GM19328 (cell line): Measurements from ENCODE around the gene IP6K3.

Experiments
- ATAC-seq: cut with Tn5 transposase; IDR thresholded peaks from one replicate; pipeline ENCODE4 v1.9.1; 2021; ENCODE audit warnings: mild to moderate bottlenecking, moderate library complexity; ENCODE audit not compliant: unreplicated experiment

Gene IP6K3

GRCh38 chr6:33678233-33678931 lies 68.3 kb downstream of the IP6K3 start:
- no peak for ATAC-seq

DNA sequence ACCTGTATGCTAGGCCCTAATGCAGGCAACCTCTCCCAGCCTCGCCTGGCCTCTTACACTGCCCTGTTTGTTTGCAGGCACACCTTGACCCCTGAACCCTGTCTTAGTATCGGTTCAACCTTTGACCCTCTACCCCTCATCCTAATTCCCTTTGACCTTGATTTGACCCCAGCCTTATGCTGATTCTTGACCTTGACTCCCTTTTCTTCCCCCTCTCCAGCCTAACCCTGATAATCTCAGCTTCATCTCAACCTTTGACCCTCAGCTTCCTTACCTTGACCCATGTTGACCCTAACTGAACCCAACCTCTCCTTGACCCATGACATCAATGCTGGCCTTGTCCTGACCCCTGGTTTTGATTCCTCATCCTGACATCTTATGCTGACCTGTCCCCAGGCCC lies 69.0 kb downstream of the IP6K3 start:
- no peak for ATAC-seq

DNA sequence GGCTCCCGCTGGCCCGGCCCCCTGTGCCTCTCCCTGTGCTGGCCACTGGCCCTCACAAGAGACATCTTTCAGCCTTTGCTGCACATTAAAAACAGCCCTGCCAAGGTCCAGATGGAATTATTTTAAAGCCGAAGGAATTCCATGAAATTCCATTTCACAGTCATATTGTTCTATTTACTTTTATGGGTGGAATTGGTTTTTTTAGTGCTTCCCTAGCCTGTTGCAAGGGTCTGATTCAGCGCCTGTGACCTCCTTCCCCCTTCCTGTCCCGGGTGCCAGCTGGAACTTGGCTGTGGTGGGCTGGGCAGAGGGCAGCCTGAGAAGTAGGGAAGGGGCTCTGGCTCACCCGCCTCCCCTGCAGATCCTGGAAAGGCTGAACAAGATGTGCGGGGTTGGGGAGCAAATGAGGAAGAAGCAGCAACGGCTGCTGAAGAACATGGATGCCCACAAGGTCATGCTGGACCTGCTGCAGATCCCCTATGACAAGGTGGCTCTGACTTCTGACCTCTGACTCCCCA lies 69.5 kb downstream of the IP6K3 start:
- no peak for ATAC-seq

- ATAC-seq: no peak
Observed at GRCh38 chr6:33676416-33677142, 70.1 kb downstream of the IP6K3 start.

- no peak for ATAC-seq
Observed at GRCh38 chr6:33675968-33676367, 70.7 kb downstream of the IP6K3 start.

DNA sequence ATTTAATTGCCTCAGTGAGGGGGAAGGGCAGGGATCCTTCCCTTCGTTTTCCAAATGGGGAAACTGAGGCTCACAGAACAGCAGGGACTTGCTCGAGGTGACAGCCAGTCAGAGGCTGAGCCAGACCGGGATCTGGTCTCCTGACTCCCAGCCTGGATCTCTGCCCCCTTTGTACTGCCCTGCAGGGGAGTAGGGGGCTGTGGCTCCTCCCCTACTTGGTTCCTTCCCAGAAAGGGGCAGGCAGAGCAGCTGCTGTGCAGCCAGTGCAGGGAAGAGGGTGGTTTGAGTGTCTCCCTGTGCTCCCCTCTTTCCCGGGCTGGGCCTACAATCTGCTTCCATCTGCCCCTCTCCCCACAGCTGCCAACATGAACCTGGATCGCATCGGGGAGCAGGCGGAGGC lies 72.9 kb downstream of the IP6K3 start:
- ATAC-seq: no peak

DNA sequence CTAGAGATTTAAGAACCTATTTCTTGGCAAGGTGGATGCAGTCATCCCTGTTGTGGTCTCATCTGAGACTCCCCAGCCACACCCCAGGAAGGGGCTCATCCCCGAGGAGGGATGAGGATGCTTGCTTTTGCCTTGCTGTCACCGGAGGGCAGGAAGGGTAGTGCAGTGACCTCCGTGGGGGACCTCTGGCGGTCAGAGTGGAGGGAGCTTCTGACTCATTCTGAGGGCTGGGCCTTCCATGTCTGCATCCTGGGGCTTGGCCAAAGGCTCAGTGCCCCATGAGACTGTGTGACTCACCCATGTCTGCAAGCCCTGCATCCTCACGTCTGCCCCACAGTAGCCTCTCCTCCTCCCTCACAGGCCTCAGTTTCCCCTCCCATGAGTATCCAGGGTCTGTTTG lies 73.9 kb downstream of the IP6K3 start:
- no peak for ATAC-seq

GRCh38 chr6:33671744-33672072 lies 75.0 kb downstream of the IP6K3 start:
- ATAC-seq: no peak
